ENCODE results near the gene LYSMD1. TPM values are rescaled to one million over a fixed set of nuclear protein-coding genes. Genes with fewer than 3 reads are reported as not detected.

The LYSMD1 gene
- total RNA-seq, 1 experiment from 2014 or later: 6.7 TPM

DNA sequence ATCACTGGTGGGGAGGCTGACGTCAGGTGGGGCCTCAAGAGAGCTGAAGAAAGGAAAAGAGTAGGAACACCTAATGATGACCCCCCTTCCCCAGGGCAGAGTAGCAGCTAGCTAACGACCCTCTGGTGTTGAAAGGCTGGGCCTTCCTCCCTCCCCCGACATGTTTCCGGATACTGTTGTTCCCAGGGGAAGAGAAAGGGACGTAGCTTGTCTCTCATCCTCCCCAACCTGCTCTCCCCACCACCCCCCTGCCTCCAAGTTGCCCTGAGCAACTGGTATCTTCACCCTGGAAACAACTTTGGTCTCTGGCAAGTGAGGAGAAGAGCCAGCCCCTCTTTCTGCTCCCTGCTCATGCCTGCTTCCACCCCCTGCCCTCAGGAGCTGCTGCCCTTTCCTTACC lies 21.7 kb downstream of the LYSMD1 start:
- Mint-ChIP-seq H3K4me3 (peak overlapping the region; percentile 14 to 85; a peak in 4 of 5 replicates), H3K27me3 (ENCODE audit: low read depth) (peaks cover 31% of the 10 kb centered on the region), H3K9me3 (no peaks in the 10 kb centered on the region), H3K4me1 (peaks cover 34 to 43% of the 10 kb centered on the region in 2 experiments), H3K36me3 (ENCODE audit: insufficient read depth in 1 of 3, low read depth in 3 of 3) (peaks cover 5 to 10% (median 8%) of the 10 kb centered on the region in 3 experiments; a peak in 4 of 7 replicates), H3K27ac (peak overlapping the region in 1 of 3 experiments; percentile 44; a peak in 1 of 7 replicates)
- DNase-seq: peak; percentile 46
- Histone ChIP-seq H3K4me2 (ENCODE audit: insufficient read depth, insufficient read length, low read length) (peak overlapping the region; percentile 90), H3K27ac (ENCODE audit: insufficient read length, low read depth, low read length) (no peak overlapping the region), H3K27me3 (ENCODE audit: insufficient read depth, low read length) (no peaks in the 10 kb centered on the region; the same call in 1 of the 2 replicates), H2AK5ac (ENCODE audit: insufficient read length, low read length) (no peak overlapping the region), H4K20me1 (ENCODE audit: control insufficient read depth, insufficient read depth, insufficient read length) (peaks cover 4% of the 10 kb centered on the region), H3K9ac (ENCODE audit: extremely low read depth, insufficient read length, low read length) (no peak overlapping the region), H3K23me2 (ENCODE audit: insufficient read length, low read depth, low read length, poor library complexity, severe bottlenecking) (peaks cover 24% of the 10 kb centered on the region), H3K23ac (ENCODE audit: insufficient read length, low read depth, low read length) (no peak overlapping the region), H3K79me1 (ENCODE audit: insufficient read depth, low read depth, low read length, poor library complexity, severe bottlenecking) (no peaks in the 10 kb centered on the region), H3K9me3 (ENCODE audit: control insufficient read depth, low read depth, low read length) (no peaks in the 10 kb centered on the region), H2BK120ac (ENCODE audit: low read depth, low read length, poor library complexity, severe bottlenecking) (no peak overlapping the region), H3K56ac (ENCODE audit: insufficient read length, low read depth, low read length) (no peak overlapping the region), H4K5ac (ENCODE audit: insufficient read length, low read depth, low read length) (no peak overlapping the region), H3K14ac (ENCODE audit: insufficient read depth, low read length) (no peak overlapping the region), H2BK15ac (ENCODE audit: low read depth, low read length) (no peak overlapping the region), H2BK12ac (ENCODE audit: insufficient read length, low read depth, low read length) (no peak overlapping the region), H4K91ac (ENCODE audit: insufficient read length, low read depth, low read length) (no peak overlapping the region), H3K4ac (ENCODE audit: low read depth, low read length) (no peak overlapping the region), H4K8ac (replicated peaks; ENCODE audit: insufficient read length, low read depth, low read length) (no peak overlapping the region), H3K79me2 (ENCODE audit: insufficient read depth, low read length) (no peaks in the 10 kb centered on the region), H3K18ac (ENCODE audit: insufficient read length, low read depth, low read length) (no peak overlapping the region), H2BK5ac (ENCODE audit: insufficient read length, low read length) (no peak overlapping the region), H2AFZ (ENCODE audit: low read length) (no peak overlapping the region), H3K4me1 (ENCODE audit: insufficient read depth, low read length) (peaks cover 22% of the 10 kb centered on the region; the same call in 1 of the 2 replicates), H2BK20ac (ENCODE audit: low read depth, low read length, poor library complexity, severe bottlenecking) (no peak overlapping the region), H3T11ph (ENCODE audit: low read length) (no peak overlapping the region)
- TF ChIP-seq, protein P1, sequence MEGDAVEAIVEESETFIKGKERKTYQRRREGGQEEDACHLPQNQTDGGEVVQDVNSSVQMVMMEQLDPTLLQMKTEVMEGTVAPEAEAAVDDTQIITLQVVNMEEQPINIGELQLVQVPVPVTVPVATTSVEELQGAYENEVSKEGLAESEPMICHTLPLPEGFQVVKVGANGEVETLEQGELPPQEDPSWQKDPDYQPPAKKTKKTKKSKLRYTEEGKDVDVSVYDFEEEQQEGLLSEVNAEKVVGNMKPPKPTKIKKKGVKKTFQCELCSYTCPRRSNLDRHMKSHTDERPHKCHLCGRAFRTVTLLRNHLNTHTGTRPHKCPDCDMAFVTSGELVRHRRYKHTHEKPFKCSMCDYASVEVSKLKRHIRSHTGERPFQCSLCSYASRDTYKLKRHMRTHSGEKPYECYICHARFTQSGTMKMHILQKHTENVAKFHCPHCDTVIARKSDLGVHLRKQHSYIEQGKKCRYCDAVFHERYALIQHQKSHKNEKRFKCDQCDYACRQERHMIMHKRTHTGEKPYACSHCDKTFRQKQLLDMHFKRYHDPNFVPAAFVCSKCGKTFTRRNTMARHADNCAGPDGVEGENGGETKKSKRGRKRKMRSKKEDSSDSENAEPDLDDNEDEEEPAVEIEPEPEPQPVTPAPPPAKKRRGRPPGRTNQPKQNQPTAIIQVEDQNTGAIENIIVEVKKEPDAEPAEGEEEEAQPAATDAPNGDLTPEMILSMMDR (conservative IDR thresholded peaks at IDR 0.05): no peak
- WGBS (ENCODE audit: extremely low coverage, insufficient read length, low lambda C conversion rate): no CpG with 5 or more reads among the region's 5 CpGs

All from H9 (cell line).